Measurements from ENCODE around the gene MICAL1. TPM values are rescaled to one million over a fixed set of nuclear protein-coding genes. Genes with fewer than 3 reads are reported as not detected.

Gene MICAL1
- total RNA-seq, 1 donor from 2014 or later: 782 TPM

GRCh38 chr6:109477725-109478124 is 22.2 kb upstream of the MICAL1 start:
- TF ChIP-seq CTCF (IDR thresholded peaks at IDR 0.05; ENCODE audit: partially characterized antibody, unreplicated experiment): no peak
- Mint-ChIP-seq H3K27ac (ENCODE audit: unreplicated experiment) (no peak overlapping the region), H3K36me3 (ENCODE audit: unreplicated experiment) (peaks cover 9% of the 10 kb centered on the region), H3K4me1 (ENCODE audit: low read depth, unreplicated experiment) (peaks cover 8% of the 10 kb centered on the region), H3K4me3 (ENCODE audit: unreplicated experiment) (no peak overlapping the region), H3K27me3 (ENCODE audit: unreplicated experiment) (peaks cover 2% of the 10 kb centered on the region), H3K9me3 (ENCODE audit: unreplicated experiment) (no peaks in the 10 kb centered on the region)
- no peak for DNase-seq

DNA sequence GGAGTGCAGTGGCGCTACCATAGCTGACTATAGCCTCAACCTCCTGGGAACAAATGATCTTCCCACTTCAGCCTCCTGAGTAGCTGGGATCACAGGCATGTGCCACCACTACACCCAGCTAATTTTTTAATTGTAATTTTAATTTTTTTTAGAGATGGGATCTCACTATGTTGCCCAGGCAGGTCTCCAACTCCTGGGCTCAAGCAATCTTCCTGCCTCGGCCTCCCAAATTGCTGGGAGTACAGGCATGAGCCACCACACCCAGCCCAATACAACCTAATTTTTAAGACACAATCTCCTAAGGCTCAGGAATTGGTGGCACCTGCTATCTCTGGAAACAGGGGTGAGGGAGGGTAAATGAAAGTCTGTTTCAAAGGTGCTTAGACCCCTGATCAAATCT is 21.6 kb upstream of the MICAL1 start:
- Mint-ChIP-seq H3K27ac (ENCODE audit: unreplicated experiment) (no peak overlapping the region), H3K4me3 (ENCODE audit: unreplicated experiment) (no peak overlapping the region), H3K27me3 (ENCODE audit: unreplicated experiment) (no peaks in the 10 kb centered on the region), H3K9me3 (ENCODE audit: unreplicated experiment) (no peaks in the 10 kb centered on the region), H3K4me1 (ENCODE audit: low read depth, unreplicated experiment) (peaks cover 8% of the 10 kb centered on the region), H3K36me3 (ENCODE audit: unreplicated experiment) (peaks cover 9% of the 10 kb centered on the region)
- DNase-seq: no peak
- no peak for TF ChIP-seq CTCF (IDR thresholded peaks at IDR 0.05; ENCODE audit: partially characterized antibody, unreplicated experiment)

- Mint-ChIP-seq H3K27me3 (ENCODE audit: unreplicated experiment) (no peaks in the 10 kb centered on the region), H3K4me1 (ENCODE audit: low read depth, unreplicated experiment) (peaks cover 8% of the 10 kb centered on the region), H3K27ac (ENCODE audit: unreplicated experiment) (no peak overlapping the region), H3K4me3 (ENCODE audit: unreplicated experiment) (no peak overlapping the region), H3K36me3 (ENCODE audit: unreplicated experiment) (peaks cover 9% of the 10 kb centered on the region), H3K9me3 (ENCODE audit: unreplicated experiment) (no peaks in the 10 kb centered on the region)
- TF ChIP-seq CTCF (IDR thresholded peaks at IDR 0.05; ENCODE audit: partially characterized antibody, unreplicated experiment): no peak
- DNase-seq: no peak
Measured at GRCh38 chr6:109475625-109476024, 20.1 kb upstream of the MICAL1 start.

DNA sequence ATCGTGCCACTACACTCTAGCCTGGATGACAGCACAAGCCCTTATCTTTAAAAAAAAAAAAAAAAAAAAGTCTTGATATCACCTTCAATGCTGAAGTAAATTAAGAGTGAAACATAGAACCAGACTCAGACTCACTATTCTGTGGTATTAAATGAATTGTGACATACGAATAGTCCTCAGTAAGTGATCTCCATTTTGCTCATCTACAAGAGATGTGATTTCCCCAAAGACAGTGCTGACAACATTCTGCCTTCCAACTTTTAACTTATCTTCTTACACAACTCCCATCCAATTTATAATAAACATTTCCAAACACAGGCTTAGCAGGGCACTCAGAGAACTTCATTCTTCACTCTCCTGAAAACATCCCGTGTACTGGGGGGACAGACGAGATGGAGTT is 19.4 kb upstream of the MICAL1 start:
- no peak for TF ChIP-seq CTCF (IDR thresholded peaks at IDR 0.05; ENCODE audit: partially characterized antibody, unreplicated experiment)
- DNase-seq: no peak
- Mint-ChIP-seq H3K27me3 (ENCODE audit: unreplicated experiment) (no peaks in the 10 kb centered on the region), H3K27ac (ENCODE audit: unreplicated experiment) (no peak overlapping the region), H3K36me3 (ENCODE audit: unreplicated experiment) (peaks cover 9% of the 10 kb centered on the region), H3K4me1 (ENCODE audit: low read depth, unreplicated experiment) (peaks cover 8% of the 10 kb centered on the region), H3K4me3 (ENCODE audit: unreplicated experiment) (no peak overlapping the region), H3K9me3 (ENCODE audit: unreplicated experiment) (no peaks in the 10 kb centered on the region)

- H3K27ac Mint-ChIP-seq (ENCODE audit: unreplicated experiment): no peak overlapping the region
- H3K4me1 Mint-ChIP-seq (ENCODE audit: low read depth, unreplicated experiment): no peaks in the 10 kb centered on the region
- no peak for TF ChIP-seq CTCF (IDR thresholded peaks at IDR 0.05; ENCODE audit: partially characterized antibody, unreplicated experiment)
- H3K4me3 Mint-ChIP-seq (ENCODE audit: unreplicated experiment): no peak overlapping the region
- H3K9me3 Mint-ChIP-seq (ENCODE audit: unreplicated experiment): no peaks in the 10 kb centered on the region
- H3K36me3 Mint-ChIP-seq (ENCODE audit: unreplicated experiment): peaks cover 6% of the 10 kb centered on the region
- no peak for DNase-seq
- H3K27me3 Mint-ChIP-seq (ENCODE audit: unreplicated experiment): no peaks in the 10 kb centered on the region
Measured at GRCh38 chr6:109473120-109473519, 17.5 kb upstream of the MICAL1 start.

All from glutamatergic neuron (in vitro differentiated cells).